H1 (cell line): ENCODE results near the gene INHBB. TPM values are rescaled to one million over a fixed set of nuclear protein-coding genes. Genes with fewer than 3 reads are reported as not detected.

Source experiments
- CHD7 ChIP-seq: fragments of 300-600 bp; sonication (generic); IDR thresholded peaks from 2 replicates; pipeline ENCODE4 v1.7.1; 2012; ENCODE audit warnings: low read length, moderate library complexity, mild to moderate bottlenecking, inconsistent platforms; ENCODE audit not compliant: insufficient replicate concordance
- RBBP5 ChIP-seq: IDR thresholded peaks from 2 replicates; pipeline ENCODE4 v1.7.1; 2012; ENCODE audit warnings: low read depth, mild to moderate bottlenecking, inconsistent platforms, low read length, moderate library complexity, borderline replicate concordance
- RNF2 ChIP-seq: fragments of 200-900, 300-1000 bp; sonication (generic); IDR thresholded peaks from 2 replicates; pipeline ENCODE4 v1.7.1; 2016; ENCODE audit warnings: borderline replicate concordance, low read depth, mild to moderate bottlenecking, antibody characterized with exemption, low read length; ENCODE audit not compliant: poor library complexity, severe bottlenecking; ENCODE audit errors: missing control alignments
- polyA plus RNA-seq, 7 experiments: library from polyadenylated mRNA; depleted of rRNA in 3 of 7; stranded (reverse) in 5 of 7; unstranded in 2 of 7; fragments of >200 nt in 5 of 7; fragments of 200-250 nt in 2 of 7; gene quantifications; 1 replicate in 5 of 7; 2 replicates in 1 of 7; 4 replicates in 1 of 7; pipeline versions ENCODE4 v1.2.1 to v1.2.3, GENCODE V29; 2011 to 2013; ENCODE audit warnings: missing spikeins in 2 of 7, mixed read lengths in 2 of 7
- total RNA-seq: library from RNA; stranded (reverse); fragmentation: NEBNext Ultra II Directional; extraction: Animal tissue kit (Norgen Biotek cat#: 25700); gene quantifications from 2 replicates; pipeline ENCODE4 v1.2.1, GENCODE V29; 2021

Gene INHBB
- total and polyA plus RNA-seq, 2 of the 8 experiments (the other 6 are each of a cell fraction or from before 2014, with no cell fraction given), result 0.30 to 0.32 TPM

- TF ChIP-seq CHD7 (no peak), RNF2 (no peak), RBBP5 (no peak)
- TF ChIP-seq, all 59 proteins: peak for 0
Observed at GRCh38 chr2:120332384-120332783, 13.6 kb upstream of the INHBB start (continued).
